ENCODE data around the gene PLXNA4. TPM values are rescaled to one million over a fixed set of nuclear protein-coding genes. Genes with fewer than 3 reads are reported as not detected.

PLXNA4 gene
- total RNA-seq, 1 experiment from 2014 or later: 0.10 TPM

- in situ Hi-C loops (cut with HindIII; ENCODE audit: low pct_unique_long_range_greater_than_20kb, low sequenced_read_pairs) (no loop called here), intact Hi-C loops (cut with micrococcal nuclease; ENCODE audit: unreplicated experiment) (no loop called here)
- no peaks in the 10 kb centered on the region for H3K4me1 ChIP-seq (ENCODE audit: control insufficient read depth, insufficient read depth, low read length)
- H3K9me3 ChIP-seq (ENCODE audit: control insufficient read depth, insufficient read depth, low read depth, low read length): no peaks in the 10 kb centered on the region
- BruUV-seq (replicated peaks): no TSS peak
- POLR2A ChIA-PET: interaction anchor here (0.6 kb wide), 1 partner anchor 295 kb away, joined by 5 read pairs; no protein-coding TSS in a partner anchor
- no peak for DNase-seq (ENCODE audit: low read depth, low spot score)
- no peak overlapping the region for H3K4me3 ChIP-seq (ENCODE audit: low read depth in 2 of 2, low read length in 2 of 2)
- no peaks in the 10 kb centered on the region for H3K36me3 ChIP-seq (ENCODE audit: control insufficient read depth, insufficient read depth, low read length)
- CTCF ChIA-PET: no interaction called here
- no peaks in the 10 kb centered on the region; the same call in 1 of the 2 replicates for H3K27me3 ChIP-seq (ENCODE audit: control insufficient read depth, insufficient read depth, low read length)
- no peak for ATAC-seq
- H3K27ac ChIP-seq (ENCODE audit: low read length): no peak overlapping the region
- TF ChIP-seq CTCF (IDR thresholded peaks at IDR 0.05): no peak
- no peak for TF ChIP-seq SIN3A (IDR thresholded peaks at IDR 0.05; ENCODE audit: borderline replicate concordance, insufficient read depth, low read depth, low read length)
- TF ChIP-seq POLR2AphosphoS5 (IDR thresholded peaks at IDR 0.05; ENCODE audit: low read depth, low read length): no peak
- TF ChIP-seq REST (IDR thresholded peaks at IDR 0.05; ENCODE audit: insufficient read depth in 1 of 2, low read depth in 2 of 2, low read length in 1 of 2): no peak
- no peak for TF ChIP-seq TCF7L2 (IDR thresholded peaks at IDR 0.05; ENCODE audit: low read depth, low read length)
Observed at GRCh38 chr7:132191418-132191817, 384.9 kb downstream of the PLXNA4 start.

- POLR2A ChIA-PET: interaction anchor here (0.6 kb wide), 1 partner anchor 295 kb away, joined by 5 read pairs; no protein-coding TSS in a partner anchor
- BruUV-seq (replicated peaks): no TSS peak
- no peak for TF ChIP-seq SIN3A (IDR thresholded peaks at IDR 0.05; ENCODE audit: borderline replicate concordance, insufficient read depth, low read depth, low read length)
- no peak for TF ChIP-seq POLR2AphosphoS5 (IDR thresholded peaks at IDR 0.05; ENCODE audit: low read depth, low read length)
- TF ChIP-seq CTCF (IDR thresholded peaks at IDR 0.05): no peak
- TF ChIP-seq REST (IDR thresholded peaks at IDR 0.05; ENCODE audit: insufficient read depth in 1 of 2, low read depth in 2 of 2, low read length in 1 of 2): no peak
- TF ChIP-seq TCF7L2 (IDR thresholded peaks at IDR 0.05; ENCODE audit: low read depth, low read length): no peak
- no peaks in the 10 kb centered on the region for H3K36me3 ChIP-seq (ENCODE audit: control insufficient read depth, insufficient read depth, low read length)
- H3K27ac ChIP-seq (ENCODE audit: low read length): no peak overlapping the region
- H3K27me3 ChIP-seq (ENCODE audit: control insufficient read depth, insufficient read depth, low read length): no peaks in the 10 kb centered on the region; the same call in 1 of the 2 replicates
- H3K4me3 ChIP-seq (ENCODE audit: low read depth in 2 of 2, low read length in 2 of 2): no peak overlapping the region
- CTCF ChIA-PET: no interaction called here
- ATAC-seq (no peak), DNase-seq (ENCODE audit: low read depth, low spot score) (no peak)
- H3K9me3 ChIP-seq (ENCODE audit: control insufficient read depth, insufficient read depth, low read depth, low read length): no peaks in the 10 kb centered on the region
- in situ Hi-C loops (cut with HindIII; ENCODE audit: low pct_unique_long_range_greater_than_20kb, low sequenced_read_pairs): no loop called here
- intact Hi-C loops (cut with micrococcal nuclease; ENCODE audit: unreplicated experiment): no loop called here
- H3K4me1 ChIP-seq (ENCODE audit: control insufficient read depth, insufficient read depth, low read length): no peaks in the 10 kb centered on the region
Observed at GRCh38 chr7:132190683-132191082, 385.6 kb downstream of the PLXNA4 start.

Measured in Panc1 (cell line).